GM12891 (cell line): ENCODE results near the gene MINPP1.

Source experiments
- POLR2A ChIP-seq: IDR thresholded peaks from 2 replicates; pipeline ENCODE4 v1.6.1; 2011; ENCODE audit warnings: low read depth, low read length, control low read depth
- POLR2AphosphoS5 ChIP-seq: IDR thresholded peaks from 2 replicates; pipeline ENCODE4 v1.6.1; 2011; ENCODE audit warnings: low read depth, low read length, control low read depth
- SPI1 ChIP-seq: IDR thresholded peaks from 2 replicates; pipeline ENCODE4 v1.6.1; 2011; ENCODE audit warnings: low read depth, low read length, control low read depth
- TAF1 ChIP-seq: IDR thresholded peaks from 2 replicates; pipeline ENCODE4 v1.6.1; 2011; ENCODE audit warnings: low read depth, low read length, control low read depth

- no peak for TF ChIP-seq SPI1
- TF ChIP-seq POLR2A = no peak
- no peak for TF ChIP-seq POLR2AphosphoS5
- TF ChIP-seq TAF1 = no peak
Measured at GRCh38 chr10:87504307-87504639, 420 bp upstream of the MINPP1 start.
